Measurements from ENCODE around the gene FAM227B. TPM values are rescaled to one million over a fixed set of nuclear protein-coding genes. Genes with fewer than 3 reads are reported as not detected.

Gene FAM227B
- total and polyA plus RNA-seq, 3 donors from 2014 or later = 19.0 to 36.4 (median 28.3) TPM

GRCh38 chr15:49282366-49282765, 338.3 kb downstream of the FAM227B start:
- Histone ChIP-seq H3K36me3 (ENCODE audit: low read depth, missing control alignments) (no peaks in the 10 kb centered on the region), H3K9me3 (no peaks in the 10 kb centered on the region), H3K27me3 (no peaks in the 10 kb centered on the region), H3K27ac (no peak overlapping the region), H3K4me1 (no peaks in the 10 kb centered on the region), H3K4me3 (no peak overlapping the region)
- WGBS, 2 donors = 83 to 95% methylated on average over 1 of the region's 1 CpG
- intact Hi-C loops (cut with DNase I; ENCODE audit: low total_unique reads) = no loop called here
- DNase-seq = no peak
- TF ChIP-seq POLR2A (IDR thresholded peaks at IDR 0.05) (no peak), CTCF (IDR thresholded peaks at IDR 0.05) (no peak)

GRCh38 chr15:49279521-49280456, 340.8 kb downstream of the FAM227B start:
- Histone ChIP-seq H3K27ac (no peak overlapping the region), H3K4me3 (no peak overlapping the region), H3K4me1 (no peaks in the 10 kb centered on the region), H3K27me3 (no peaks in the 10 kb centered on the region), H3K36me3 (ENCODE audit: low read depth, missing control alignments) (no peaks in the 10 kb centered on the region), H3K9me3 (no peaks in the 10 kb centered on the region)
- no peak for DNase-seq
- WGBS, 2 donors = 89 to 94% methylated on average over 4 of the region's 4 CpGs
- intact Hi-C loops (cut with DNase I; ENCODE audit: low total_unique reads) = no loop called here
- no peak for TF ChIP-seq CTCF (IDR thresholded peaks at IDR 0.05)
- TF ChIP-seq POLR2A (IDR thresholded peaks at IDR 0.05) = no peak

GRCh38 chr15:49278751-49279150, 341.9 kb downstream of the FAM227B start:
- 89 to 91% methylated on average over 5 of the region's 5 CpGs for WGBS, 2 donors
- no peak for TF ChIP-seq POLR2A (IDR thresholded peaks at IDR 0.05)
- no peak for TF ChIP-seq CTCF (IDR thresholded peaks at IDR 0.05)

More at GRCh38 chr15:49278751-49279150, 341.9 kb downstream of the FAM227B start:
- Histone ChIP-seq H3K27ac (no peak overlapping the region), H3K4me3 (no peak overlapping the region), H3K36me3 (ENCODE audit: low read depth, missing control alignments) (no peaks in the 10 kb centered on the region), H3K4me1 (no peaks in the 10 kb centered on the region), H3K9me3 (no peaks in the 10 kb centered on the region), H3K27me3 (no peaks in the 10 kb centered on the region)
- no peak for DNase-seq
- intact Hi-C loops (cut with DNase I; ENCODE audit: low total_unique reads) = no loop called here

Other genes starting within 250 kb of the FAM227B start
- 1 to 10 TPM; 2.8 to 3.2 TPM for gene FGF7, start 197.6 kb downstream of the FAM227B start, total RNA-seq
- 1.6 TPM for gene FGF7, start 197.6 kb downstream of the FAM227B start, polyA plus RNA-seq (ENCODE audit: insufficient read depth, low read depth, low replicate concordance)
- gene DTWD1, start 230 bp upstream of the FAM227B start, total RNA-seq = 10 to 100 TPM; 14.3 to 17.2 TPM
- 15.3 TPM for gene DTWD1, start 230 bp upstream of the FAM227B start, polyA plus RNA-seq (ENCODE audit: insufficient read depth, low read depth, low replicate concordance)

Measured in testis (tissue), 3 donors.